Stimulated activated CD4-positive, alpha-beta T cell treated with anti-CD3 and anti-CD28 coated beads, Interleukin-1b, Interleukin-23, amount 100 ng/mL, for 4 hours (primary cell): Measurements from ENCODE around the gene VPS37D.
"Not testable (repeated sequence)": the region's sequence is repeated elsewhere in the genome, so short reads cannot be mapped to it uniquely, and the experiment has no call there.

Experiments
- DNase-seq, 2 donors: peaks; one replicate each; pipeline ENCODE4 v3.0.0-alpha.2; 2020; ENCODE audit warnings: low read depth in 2 of 2

VPS37D gene

GRCh38 chr7:73646785-73647724 is 20.6 kb upstream of the VPS37D start:
- DNase-seq, result no peak

- no peak for DNase-seq
These were observed 19.7 kb upstream of the VPS37D start for GRCh38 chr7:73647725-73648592.

- no peak for DNase-seq
These were observed 18.9 kb upstream of the VPS37D start for GRCh38 chr7:73648593-73649332.

- DNase-seq, result no peak
These were observed 18.1 kb upstream of the VPS37D start for GRCh38 chr7:73649576-73649975.

- DNase-seq, result no peak
These were observed 17.1 kb upstream of the VPS37D start for GRCh38 chr7:73650524-73650923.

- DNase-seq, result no peak
These were observed 15.1 kb upstream of the VPS37D start for GRCh38 chr7:73652541-73652949.

GRCh38 chr7:73655309-73655708 is 12.3 kb upstream of the VPS37D start:
- DNase-seq, result not testable (repeated sequence)

- DNase-seq, result no peak
These were observed 7.6 kb upstream of the VPS37D start for GRCh38 chr7:73659983-73660382.

GRCh38 chr7:73660594-73660993 is 7.0 kb upstream of the VPS37D start:
- DNase-seq, result not testable (repeated sequence)

- no peak for DNase-seq
These were observed 4.6 kb upstream of the VPS37D start for GRCh38 chr7:73663033-73663432.

- no peak for DNase-seq
These were observed 663 bp downstream of the VPS37D start for GRCh38 chr7:73668103-73668885.

GRCh38 chr7:73668886-73669230 is 1.2 kb downstream of the VPS37D start:
- no peak for DNase-seq

- no peak for DNase-seq
These were observed 1.7 kb downstream of the VPS37D start for GRCh38 chr7:73669288-73669701.

- no peak for DNase-seq
These were observed 2.3 kb downstream of the VPS37D start for GRCh38 chr7:73669858-73670385.

- DNase-seq, result no peak
These were observed 3.7 kb downstream of the VPS37D start for GRCh38 chr7:73671322-73671661.

- no peak for DNase-seq
These were observed 4.3 kb downstream of the VPS37D start for GRCh38 chr7:73671857-73672445.

GRCh38 chr7:73674468-73675124 is 7.0 kb downstream of the VPS37D start:
- no peak for DNase-seq

GRCh38 chr7:73676062-73676461 is 8.4 kb downstream of the VPS37D start:
- DNase-seq, result not testable (repeated sequence)

GRCh38 chr7:73678862-73679261 is 11.2 kb downstream of the VPS37D start:
- no peak for DNase-seq

GRCh38 chr7:73679709-73680108 is 12.1 kb downstream of the VPS37D start:
- no peak for DNase-seq
